ENCODE results near the gene SYNGR1.

The SYNGR1 gene

DNA sequence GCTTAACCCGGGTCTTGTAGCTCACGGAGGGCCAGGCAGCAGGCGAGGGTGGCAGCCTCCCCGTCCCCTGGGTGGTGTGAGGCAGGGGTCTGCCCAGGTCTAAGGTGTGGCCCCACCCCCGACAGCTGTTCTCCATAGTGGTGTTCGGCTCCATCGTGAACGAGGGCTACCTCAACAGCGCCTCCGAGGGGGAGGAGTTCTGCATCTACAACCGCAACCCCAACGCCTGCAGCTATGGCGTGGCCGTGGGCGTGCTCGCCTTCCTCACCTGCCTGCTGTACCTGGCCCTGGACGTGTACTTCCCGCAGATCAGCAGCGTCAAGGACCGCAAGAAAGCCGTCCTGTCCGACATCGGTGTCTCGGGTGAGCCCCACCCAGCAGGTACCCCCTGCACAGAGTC lies 24.4 kb downstream of the SYNGR1 start:
- DNase-seq: no peak

DNA sequence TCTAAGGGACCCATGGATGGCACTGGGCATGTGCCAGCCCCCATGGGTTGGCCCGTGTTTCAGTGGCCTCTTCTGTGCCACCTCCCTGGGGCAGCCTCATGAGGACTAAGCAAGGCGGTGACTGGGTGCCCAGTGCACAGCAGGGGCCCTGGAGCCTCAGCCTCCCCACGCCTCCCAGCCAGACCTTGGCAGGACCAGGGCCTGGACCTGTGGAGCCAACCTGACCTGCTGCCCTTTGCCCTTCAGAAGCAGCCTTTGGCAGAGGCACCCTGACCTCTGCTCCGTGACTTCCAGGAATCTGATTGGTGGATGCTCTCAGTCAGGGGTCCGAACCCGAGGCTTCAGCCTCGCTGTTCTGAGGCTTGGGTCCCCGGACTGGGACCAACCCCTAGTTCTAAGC lies 25.0 kb downstream of the SYNGR1 start:
- DNase-seq: no peak

DNA sequence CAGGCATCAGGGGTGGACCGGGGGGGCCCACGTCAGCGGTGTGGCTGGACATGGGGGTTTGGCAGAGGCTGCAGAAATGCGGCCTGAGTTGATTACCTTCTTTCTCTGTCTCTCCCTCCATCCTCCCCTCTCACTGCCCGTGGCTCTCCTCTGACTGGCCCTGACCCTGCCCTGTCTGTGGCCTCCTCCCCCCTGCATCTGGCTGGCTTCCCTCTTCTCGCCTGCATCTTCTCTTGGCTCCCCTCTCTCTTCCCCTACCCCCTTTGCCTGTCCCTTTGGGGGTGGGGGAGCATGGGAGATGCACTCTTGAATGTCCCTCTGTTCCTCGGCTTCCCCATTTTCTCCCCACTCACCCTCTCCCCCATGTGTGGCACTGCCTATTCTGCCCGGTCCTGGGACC lies 25.9 kb downstream of the SYNGR1 start:
- DNase-seq: no peak

DNA sequence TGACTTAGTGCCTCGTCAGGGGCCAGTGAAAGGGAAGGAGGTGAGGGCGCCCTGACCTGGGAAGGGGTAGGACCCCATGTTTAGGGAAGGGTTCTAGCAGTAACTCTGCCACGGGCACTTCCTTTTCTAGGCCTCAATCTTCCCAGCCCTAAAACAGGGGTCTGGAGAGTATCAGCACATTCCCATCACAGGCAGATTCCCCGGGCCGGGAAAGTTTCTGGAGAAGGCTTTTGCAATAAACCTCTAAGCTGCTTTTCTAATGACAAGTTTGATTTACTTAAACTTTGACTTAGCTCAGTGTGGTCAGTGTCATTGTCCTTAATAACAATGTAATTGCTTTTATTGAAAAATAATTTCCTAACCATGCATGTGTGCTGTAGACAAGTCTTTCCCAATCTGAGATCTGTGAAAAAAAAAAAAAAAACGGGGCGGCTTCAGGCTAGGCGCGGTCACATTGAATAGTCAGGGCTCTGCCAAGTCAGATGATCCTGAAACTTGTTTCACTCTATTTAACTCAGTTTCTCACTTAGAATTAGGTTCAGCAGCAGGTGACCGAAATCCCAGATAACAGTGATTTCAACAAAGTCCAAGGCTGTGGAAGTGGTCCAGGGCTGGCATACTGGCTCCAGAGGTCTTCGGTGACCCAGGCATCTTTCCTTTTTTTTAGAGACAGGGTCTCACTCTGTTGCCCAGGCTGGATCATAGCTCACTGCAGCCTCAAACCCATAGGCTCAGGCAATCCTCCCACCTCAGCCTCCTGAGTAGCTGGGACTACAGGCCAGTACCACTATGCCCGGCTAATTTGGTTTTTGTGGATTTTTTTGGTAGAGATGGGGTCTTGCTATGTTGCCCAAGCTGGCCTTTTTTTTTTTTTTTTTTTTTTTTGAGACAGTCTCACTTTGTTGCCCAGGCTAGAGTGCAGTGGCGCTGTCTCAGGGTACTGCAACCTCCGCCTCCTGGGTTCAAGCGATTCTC lies 30.3 kb downstream of the SYNGR1 start:
- no peak for DNase-seq

DNA sequence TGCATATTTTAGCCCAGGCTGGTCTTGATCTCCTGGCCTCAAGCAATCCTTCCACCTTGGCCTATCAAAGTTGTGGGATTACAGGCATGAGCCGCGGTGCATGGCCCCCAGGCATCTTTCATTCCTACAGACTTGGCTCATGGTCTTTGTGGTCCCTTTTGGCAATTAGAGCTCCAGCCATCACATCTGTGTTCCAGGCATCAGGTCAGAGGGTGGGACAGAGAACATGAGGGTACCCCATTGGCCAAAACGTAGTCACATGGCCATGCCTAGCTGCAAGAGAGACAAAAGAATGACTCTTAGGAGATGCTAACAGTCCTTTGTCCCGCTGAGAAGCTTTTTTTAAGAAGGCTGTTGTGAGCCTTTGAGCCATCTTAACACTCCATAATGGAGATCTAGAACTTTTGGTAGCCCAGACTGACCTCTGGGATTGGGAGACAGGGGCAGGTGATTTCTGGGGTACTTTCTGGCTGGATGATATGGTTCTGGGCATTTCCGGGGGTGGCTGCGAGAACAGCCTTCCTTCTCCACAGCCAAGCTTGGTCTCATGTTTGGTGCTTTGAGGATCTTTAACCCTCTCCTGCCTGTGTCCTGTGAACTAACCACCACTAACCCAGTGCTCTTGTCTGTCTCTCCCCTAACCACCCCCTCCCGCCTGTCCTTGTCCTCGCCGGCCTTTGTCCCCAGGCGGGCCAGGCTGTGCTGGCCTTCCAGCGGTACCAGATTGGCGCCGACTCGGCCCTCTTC lies 31.4 kb downstream of the SYNGR1 start:
- DNase-seq: no peak

DNA sequence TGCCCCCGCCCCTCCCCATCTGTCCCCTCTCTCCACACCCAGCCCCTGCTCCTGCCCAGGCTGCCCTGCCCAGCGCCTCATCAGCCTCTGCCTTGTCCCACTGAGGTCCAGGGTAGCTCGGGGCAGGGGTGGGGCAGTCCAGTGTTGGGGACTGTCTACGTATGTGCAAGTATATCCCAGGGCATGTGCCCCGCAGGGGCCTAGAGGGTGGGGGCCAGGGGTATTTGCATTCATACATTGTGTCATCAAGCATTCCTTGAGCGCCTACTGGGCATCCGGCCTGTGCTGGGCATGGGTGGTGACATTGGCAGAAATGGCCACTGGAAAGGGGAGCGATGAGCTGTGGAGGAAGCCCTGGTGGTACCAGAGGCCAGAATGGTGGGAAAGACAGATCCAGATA lies 32.1 kb downstream of the SYNGR1 start:
- no peak for DNase-seq

DNA sequence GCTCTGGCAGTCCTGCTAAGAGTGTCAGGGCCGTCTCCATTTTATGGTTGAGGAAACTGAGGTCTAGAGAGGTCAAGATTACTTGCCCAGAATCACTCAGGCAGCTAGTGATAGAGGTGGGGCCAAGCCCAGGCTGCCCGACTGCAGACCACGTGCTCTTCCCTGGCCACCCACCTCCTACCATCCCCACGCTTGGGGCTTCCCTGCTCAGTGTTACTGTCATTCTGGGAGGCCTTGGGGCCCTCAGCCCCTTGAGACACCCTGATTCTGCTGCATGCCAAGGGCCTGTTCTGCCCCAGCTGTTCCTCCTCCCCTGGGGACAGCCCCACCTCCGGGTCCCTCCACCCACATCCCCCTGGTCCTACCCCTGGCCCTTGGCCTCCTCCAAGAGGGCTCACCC lies 32.6 kb downstream of the SYNGR1 start:
- DNase-seq: no peak

DNA sequence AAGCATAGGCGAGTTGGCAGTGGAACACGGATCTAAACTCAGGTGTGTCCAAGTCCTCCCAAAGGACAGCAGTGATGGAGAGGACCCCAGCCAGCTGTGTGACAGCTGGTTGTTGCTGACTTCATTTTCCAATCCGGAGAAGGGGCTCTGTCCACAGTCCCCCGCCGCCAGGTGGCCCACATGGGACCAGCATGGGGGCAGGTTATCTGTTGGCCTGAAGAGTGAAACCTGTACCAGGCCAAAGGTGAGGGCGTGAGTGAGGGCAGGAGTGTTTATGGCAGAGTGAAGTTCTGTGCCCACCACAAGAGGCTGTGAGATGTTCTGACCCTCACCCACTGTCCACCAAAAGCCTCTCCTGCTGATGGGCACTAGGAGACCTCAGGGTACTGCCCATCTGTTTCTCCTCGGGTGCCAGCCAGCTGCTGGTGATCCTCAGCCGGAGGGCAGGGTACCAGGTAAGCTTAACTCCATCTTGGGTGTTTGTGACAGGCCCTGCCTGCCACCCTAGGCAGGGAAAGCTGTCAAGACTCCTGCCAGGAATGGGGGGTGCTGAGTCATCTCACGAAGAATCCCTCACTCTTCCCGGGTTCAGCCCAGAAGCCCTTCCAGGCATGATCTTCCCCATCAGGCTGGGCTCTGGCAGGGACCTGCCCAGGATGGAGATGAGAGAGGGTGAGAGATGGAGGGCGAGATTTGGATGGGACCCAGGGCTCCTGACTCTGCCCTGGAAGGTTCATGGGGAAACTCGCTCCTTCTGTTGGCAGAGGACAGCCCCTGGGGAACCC lies 34.2 kb downstream of the SYNGR1 start:
- no peak for DNase-seq

DNA sequence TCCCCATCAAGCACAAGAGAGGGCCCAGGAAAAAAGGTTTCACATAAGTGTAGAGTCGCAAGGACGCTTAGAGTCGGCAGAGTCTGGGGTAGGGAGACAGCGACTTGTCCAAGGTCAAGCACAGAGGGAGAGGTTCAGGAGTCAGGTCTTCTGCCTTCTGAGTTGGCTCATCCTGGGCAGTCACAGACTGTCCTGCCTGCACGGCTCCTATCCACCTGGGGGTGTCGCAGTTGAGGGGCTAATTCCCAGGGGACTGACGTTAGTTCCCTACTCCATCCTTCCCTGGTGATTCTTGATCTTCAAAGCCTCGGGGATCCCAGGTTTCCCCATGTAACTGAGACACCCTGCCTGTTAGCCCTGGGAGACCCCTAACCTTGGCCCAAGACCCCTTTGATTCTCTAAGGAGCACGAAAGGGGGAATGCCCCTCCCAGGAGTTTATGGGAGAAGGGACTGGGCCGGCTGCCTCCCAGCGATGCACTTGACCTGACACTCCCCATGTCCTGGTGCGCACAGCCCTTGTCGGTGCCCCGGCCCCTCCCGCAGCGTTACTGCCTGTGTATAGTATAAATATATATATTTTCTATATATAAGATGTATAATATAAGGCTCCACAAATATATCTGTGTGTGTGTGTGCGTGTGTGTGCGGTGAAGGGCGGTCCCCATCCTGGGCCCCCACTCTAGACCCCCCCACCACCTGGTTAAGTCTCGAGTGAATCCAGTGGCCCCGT lies 35.1 kb downstream of the SYNGR1 start:
- peak; percentile 13 to 17 for DNase-seq

DNA sequence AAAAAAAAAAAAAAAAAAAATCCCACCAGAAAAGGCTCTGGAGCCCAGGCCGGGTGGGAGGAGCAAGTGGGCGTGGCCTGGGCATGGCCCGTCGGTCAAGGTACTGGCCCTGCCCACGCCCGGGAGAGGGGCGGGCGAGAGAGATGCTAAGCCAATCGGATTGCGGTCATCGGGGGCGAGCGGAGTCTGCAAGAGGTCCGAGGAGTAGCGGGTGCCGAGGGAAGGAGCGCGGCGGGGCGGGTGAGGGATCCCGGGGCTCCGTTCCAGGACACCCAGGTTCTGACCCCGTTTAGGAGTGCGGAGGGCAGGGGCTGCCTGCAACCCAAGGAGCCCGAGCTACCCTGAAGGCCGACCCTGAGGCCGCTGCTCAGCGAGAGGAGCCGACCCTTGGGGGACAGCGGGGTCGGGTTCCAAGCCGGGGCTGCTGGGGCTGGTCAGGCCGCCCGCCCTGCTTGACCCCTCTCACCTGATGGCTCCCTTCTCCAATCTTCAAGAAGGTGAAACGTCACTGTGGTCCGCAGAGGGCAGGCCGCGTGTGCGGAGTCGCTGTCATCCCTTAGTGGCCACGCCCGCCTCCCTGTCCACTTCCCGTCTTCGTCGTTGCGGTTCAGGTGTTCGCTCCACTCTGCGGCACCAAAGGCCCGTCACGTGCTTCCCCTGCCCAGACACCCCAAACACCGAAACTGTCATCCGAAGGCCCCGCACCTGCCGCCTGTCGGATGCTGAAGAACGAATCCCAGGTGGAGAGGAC lies 38.6 kb downstream of the SYNGR1 start:
- DNase-seq: no peak

DNA sequence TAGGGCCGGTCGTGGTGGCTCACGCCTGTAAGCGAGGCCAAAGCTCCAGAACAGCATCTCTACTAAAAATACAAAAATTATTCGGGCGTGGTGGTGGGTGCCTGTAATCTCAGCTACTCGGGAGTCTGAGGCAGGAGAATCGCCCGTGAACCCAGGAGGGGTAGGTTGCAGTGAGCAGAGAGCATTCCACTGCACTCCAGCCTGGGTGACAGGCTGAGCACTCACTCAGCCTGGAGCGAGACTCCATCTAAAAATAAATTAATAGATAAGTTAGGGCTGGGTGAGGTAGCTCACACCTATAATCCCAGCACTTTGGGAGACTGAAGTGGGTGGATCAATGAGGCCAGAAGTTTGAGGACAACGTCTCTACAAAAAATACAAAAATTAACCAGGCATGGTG lies 39.6 kb downstream of the SYNGR1 start:
- DNase-seq: no peak

DNA sequence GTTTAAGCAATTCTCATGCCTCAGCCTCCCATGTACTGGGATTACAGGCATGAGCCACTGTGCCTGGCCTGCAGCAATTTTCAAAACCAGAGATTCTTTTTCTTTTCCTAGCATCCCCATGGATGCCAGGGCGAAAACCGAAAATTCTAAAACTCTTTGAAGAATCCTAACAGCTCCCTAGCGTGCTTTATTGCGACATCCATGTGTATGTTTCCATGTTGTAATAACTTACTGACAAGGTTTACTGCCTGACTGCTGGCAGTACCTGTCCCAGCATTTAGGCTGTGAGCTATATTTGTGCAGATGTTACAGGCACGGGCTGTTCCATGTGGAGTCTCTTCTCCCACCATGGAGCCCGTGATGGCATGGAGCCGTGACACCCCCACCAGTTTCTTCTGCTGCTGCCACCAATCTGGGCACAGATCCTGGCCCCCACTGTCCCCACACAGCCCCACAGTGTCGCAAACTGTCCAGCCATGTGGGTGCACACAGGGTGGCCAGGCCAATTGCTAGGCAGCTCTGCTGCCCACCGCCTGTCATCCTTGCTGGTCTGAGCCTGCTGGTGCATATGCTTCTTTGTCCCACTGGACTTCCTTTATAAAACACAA lies 42.7 kb downstream of the SYNGR1 start:
- DNase-seq: no peak

DNA sequence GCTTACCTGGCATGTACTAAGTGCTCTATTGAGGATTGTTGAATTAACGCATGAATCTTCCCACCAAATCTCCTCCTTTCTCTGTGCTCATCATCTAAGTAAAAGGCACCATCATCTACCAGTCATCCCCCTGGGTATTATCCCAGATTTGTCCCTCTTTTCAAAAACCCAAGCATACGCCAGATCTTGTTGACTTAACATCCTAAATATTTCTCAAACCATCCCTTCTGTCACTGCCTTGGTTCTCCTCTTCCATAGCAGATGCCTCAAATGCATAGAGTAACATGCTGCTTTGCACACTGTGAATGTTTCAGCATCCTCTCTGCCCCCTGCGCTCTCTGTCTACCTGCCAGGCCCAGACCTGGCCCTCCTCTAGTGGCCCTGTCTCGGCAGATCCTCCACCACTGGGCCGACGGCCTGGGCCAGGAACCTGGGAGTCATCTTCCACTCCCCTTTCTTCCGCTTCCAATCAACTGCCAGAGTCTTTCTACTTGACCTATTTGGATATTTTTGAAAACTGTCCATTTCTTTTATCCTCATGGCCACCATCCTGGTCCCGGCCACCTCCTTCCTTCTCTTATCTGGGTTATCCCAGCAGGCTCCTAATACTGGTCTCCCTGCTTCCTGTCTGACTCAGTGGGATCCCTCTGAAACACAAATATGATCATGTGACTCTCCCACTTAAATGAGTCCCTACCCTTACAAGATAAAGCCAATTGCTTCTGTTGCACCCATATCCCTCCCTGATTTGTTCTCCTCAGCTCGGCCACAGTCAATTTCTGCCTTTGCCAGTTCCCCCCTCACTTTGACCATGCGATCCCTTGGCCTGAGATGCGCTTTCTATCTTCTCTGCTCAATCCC lies 46.4 kb downstream of the SYNGR1 start:
- no peak for DNase-seq

DNA sequence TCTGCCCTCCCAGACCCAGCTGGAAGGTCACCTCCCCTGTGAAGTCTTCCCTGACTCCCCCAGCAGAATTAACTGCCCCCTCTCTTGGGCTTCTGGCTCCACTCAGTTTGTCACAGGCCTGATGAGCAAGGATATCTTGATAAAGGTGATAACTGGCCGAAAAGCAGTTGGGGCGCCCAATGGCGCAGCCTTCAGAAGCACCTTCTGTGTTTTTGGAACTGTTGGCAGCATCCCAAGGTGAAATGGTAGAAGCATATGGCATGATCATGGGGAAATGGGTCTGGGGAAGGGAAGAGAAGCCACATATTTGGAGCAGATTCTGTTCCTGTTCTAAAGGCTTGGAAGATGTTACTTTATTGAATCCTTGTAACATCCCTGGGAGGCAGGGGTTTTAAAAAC lies 47.0 kb downstream of the SYNGR1 start:
- DNase-seq: no peak

DNA sequence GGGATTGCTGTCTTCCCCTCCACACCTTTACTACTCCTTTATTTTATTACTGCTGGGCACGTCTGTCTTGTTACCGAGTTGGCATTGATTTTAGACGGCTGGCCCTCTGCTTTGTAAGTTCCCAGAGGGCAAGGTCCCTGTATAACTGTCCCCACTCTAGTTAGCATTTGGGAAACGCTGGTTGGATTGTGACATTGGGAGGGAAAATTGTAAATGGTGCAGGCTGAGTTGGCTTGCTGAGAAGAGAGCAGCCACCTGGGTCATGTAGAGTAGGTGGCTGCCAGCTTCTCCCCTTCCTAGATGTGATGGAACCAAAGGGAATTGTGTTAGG lies 51.5 kb downstream of the SYNGR1 start:
- no peak for DNase-seq

DNA sequence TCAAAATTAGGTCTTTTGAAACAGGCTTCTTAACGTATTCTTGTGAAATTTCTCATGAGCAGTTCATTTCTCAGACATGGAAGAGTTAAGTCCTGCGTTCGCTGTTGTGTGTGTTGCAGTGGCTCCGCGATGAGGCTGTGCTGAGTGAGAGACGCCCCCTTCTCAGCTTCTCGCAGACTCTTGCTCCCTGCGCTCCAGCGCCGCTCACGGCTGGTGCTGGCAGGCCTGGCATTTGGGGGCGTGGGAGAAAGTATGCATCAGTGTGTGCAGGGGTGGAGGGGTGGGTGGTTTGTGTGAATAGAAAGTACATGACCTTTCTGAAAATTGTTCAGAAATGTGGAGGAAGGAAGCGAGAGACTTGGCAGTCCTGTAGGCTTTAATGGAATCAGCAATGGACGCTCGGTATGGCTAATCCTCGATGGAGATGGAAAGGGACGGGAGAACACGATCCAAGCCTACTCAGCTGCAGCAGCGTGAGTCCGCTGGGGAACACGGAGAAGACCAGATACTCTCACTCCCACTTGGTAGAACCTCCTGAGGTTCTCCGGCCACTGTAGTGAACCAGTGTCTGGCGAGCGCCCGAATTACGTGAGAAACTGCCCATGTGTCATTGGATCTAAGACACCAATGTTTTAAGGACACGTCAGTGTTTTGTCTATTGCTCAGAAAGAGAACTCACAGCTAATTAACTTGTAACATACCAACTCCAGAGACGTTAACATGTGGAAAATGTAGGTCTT lies 55.7 kb downstream of the SYNGR1 start:
- DNase-seq: no peak

DNA sequence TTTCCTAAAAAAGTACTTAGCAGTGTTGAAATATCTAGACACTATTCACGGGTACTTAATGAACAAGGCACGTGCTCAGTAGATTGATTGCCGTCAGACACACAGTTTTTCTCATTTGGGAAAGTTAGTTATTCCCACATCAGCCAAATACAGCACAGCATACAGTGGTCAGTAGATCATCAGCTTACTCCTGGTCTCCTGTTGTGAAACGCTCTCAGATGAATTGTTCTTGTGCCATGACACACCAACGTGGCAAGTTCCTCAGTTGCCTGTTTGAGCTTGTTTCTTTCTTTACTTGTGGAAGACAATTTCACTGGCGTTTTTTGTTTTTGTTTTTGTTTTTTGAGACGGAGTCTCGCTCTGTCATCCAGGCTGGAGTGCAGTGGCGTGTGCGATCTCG lies 58.4 kb downstream of the SYNGR1 start:
- no peak for DNase-seq

DNA sequence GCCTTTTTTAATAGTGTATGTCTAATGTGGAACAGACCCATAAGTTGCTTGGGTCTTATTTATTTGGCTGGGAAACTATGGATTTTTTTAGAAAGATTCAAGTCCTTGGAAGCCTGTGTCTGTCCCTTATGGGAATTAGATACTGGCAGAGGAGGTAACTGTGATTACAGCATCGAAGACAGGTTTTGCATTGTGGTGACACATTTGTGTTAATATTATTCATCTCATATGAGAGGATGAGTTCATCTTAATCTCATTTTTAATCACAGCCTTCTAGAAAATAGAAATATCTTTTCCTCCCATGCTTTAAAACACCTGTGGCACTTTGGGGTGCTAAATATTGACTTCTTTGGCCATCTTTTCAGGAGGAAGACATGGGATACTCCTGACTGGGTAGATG lies 59.0 kb downstream of the SYNGR1 start:
- no peak for DNase-seq

DNA sequence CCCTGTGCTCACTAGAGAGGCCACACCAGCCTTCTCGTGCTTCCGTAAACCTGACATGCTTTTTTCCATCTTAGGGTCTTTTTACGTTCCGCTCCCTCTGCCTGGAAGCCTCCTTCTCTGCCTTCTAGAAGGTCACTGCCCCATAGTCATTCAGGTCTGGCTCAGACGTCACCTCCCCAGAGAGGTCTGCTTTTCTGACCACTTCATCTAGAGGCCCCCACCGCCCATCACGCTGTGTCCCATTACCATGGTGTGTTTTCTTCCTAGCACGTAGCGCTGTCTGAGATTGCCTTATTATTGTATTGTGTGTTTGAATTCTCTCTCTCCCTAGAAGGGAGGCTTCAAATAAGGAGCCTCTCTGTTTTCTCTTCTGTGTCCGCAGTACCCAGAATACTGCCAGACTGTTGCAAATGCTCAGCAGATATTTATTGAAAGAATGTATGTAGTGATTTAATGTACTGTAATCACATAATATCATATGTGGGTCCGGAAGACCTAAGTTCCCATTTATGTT lies 59.8 kb downstream of the SYNGR1 start:
- no peak for DNase-seq

DNA sequence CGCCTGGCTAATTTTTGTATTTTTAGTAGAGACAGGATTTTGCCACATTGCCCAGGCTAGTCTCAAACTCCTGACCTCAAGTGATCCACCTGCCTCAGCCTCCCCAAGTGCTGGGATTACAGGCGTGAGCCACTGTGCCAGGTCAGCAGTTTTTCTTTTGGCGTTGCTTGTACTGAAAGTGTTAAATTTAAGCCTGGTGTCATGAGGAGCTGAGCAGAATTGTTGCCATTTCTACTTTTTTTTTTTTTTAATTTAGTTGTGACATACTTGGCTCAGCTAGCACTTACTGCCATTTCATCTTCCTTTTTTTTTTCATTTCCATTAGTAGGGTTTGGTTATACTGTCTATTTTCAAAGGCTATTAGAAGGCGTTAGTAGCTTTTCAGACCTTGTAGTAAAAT lies 60.5 kb downstream of the SYNGR1 start:
- no peak for DNase-seq

Measured in Kasumi-1 (cell line).